D721Med (cell line): ENCODE results near the gene RAI14.

Experiments
- DNase-seq: peaks from one replicate; pipeline ENCODE4 v3.0.0; 2011; ENCODE audit warnings: low spot score; ENCODE audit not compliant: insufficient read length
- FAIRE-seq: peaks from 2 replicates; lab custom pipeline; 2011; peaks lifted over from hg19 to GRCh38; lab: Jason Lieb, UNC
- TF ChIP-seq, protein P1 (sequence below): IDR thresholded peaks from 2 replicates; pipeline ENCODE4 v1.5.1; 2012; ENCODE audit warnings: mild to moderate bottlenecking, control low read depth; ENCODE audit not compliant: insufficient read depth; ENCODE audit errors: missing control alignments

RAI14 gene

GRCh38 chr5:34648039-34648839 lies 7.9 kb upstream of the RAI14 start:
- TF ChIP-seq, protein P1, sequence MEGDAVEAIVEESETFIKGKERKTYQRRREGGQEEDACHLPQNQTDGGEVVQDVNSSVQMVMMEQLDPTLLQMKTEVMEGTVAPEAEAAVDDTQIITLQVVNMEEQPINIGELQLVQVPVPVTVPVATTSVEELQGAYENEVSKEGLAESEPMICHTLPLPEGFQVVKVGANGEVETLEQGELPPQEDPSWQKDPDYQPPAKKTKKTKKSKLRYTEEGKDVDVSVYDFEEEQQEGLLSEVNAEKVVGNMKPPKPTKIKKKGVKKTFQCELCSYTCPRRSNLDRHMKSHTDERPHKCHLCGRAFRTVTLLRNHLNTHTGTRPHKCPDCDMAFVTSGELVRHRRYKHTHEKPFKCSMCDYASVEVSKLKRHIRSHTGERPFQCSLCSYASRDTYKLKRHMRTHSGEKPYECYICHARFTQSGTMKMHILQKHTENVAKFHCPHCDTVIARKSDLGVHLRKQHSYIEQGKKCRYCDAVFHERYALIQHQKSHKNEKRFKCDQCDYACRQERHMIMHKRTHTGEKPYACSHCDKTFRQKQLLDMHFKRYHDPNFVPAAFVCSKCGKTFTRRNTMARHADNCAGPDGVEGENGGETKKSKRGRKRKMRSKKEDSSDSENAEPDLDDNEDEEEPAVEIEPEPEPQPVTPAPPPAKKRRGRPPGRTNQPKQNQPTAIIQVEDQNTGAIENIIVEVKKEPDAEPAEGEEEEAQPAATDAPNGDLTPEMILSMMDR: no peak
- FAIRE-seq (no peak), DNase-seq (no peak)

- no peak for FAIRE-seq
Measured at GRCh38 chr5:34648840-34649158, 7.3 kb upstream of the RAI14 start.

DNA sequence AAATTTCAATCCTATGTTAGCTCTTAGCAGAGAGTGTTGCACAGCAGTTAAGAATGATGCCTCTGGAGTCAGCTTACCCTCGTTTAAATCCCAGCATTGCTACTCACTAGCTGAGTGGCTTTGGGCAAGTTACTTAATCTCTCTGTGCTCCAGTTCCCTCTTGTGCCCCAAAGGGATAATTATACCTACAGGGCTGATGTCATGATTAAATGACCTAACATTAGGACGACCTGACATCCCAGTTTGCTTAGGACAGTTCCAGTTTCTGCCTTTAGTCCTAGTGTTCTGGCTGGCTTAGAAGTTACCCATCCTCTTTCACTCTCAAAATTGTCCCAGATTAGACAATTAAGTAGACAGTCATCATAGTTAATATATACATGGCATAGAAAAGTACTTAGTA lies 4.3 kb upstream of the RAI14 start:
- TF ChIP-seq, protein P1: no peak

More at GRCh38 chr5:34648840-34649158, 7.3 kb upstream of the RAI14 start:
- DNase-seq: no peak
- TF ChIP-seq, protein P1: no peak

DNA sequence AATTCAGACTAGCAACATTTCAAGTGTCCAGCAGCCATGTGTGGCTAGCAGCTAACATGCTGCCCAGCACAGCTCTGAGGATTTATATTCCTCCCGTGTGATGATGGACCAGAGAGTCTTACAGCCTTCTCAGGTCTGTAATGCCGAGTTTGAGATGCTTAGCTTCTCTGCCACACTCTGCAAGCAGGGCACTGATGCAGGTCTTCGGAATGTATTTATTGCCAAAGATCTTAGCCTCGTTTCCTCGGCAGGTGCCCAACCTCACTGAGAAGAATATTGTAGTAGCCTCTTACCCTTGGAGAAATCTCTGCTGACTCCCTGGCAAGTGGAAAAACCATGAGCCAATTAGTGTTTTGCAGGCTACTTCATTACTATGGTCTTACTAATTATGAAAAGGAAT lies 3.7 kb upstream of the RAI14 start:
- DNase-seq: no peak
- TF ChIP-seq, protein P1: no peak
- no peak for FAIRE-seq

More for the DNA sequence above, 4.3 kb upstream of the RAI14 start:
- no peak for FAIRE-seq
- no peak for DNase-seq

- TF ChIP-seq, protein P1: no peak
- FAIRE-seq (no peak), DNase-seq (no peak)
Measured at GRCh38 chr5:34652914-34653313, 3.2 kb upstream of the RAI14 start.

DNA sequence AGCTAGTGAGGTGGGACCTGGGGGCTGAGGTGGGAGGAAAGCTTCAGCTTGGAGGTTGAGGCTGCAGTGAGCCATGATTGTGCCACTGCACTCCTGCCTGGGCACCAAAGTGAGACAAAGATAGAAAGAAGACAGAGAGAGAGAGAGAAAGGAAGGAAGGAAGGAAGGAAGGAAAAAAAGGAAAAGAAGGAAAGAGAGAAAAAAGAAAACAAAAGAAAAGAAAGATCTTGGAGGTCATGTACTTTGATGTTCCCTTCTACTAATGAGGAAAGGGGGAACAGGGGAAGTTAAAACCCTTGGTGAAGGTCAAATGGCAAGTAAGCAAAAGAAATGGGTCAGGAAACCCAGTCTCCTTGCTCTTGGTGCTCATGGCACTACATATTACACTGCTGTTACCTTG lies 2.4 kb upstream of the RAI14 start:
- no peak for DNase-seq
- FAIRE-seq: no peak
- TF ChIP-seq, protein P1: no peak

DNA sequence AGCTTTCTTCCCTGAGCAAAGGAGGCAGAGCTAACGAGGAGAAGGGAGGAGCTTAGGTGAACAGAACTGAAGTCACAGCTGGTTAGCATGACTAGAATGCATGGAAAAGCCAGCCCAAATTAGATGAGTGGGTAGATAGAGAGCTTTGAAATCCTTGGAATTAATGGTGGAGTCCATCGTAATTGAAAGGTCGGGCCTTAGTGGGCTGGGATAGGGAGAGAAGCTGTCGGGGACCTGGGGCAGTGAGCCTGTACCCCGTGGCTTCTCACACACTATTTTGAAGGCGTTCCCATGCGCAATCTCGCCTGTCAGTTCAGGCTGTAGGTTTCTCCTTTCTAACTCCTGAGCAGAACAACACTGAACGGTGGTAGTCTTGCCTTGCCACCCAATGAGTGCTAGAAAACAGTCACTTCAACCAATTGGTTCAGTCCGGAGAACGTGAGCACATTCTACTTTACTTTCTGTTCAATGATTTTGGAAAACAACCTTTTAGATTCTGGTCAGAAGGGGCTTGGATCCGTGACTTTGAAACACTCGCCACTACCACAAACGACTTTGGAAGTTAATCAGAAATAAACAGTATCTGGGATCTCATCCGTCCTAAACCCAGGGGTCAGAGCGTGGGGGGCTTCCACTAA lies 655 bp upstream of the RAI14 start:
- TF ChIP-seq, protein P1: no peak
- no peak for DNase-seq
- FAIRE-seq: no peak
